ENCODE measurements around the gene ZNF628.
"Not testable (repeated sequence)": the region's sequence is repeated elsewhere in the genome, so short reads cannot be mapped to it uniquely, and the experiment has no call there.

ZNF628 gene

DNA sequence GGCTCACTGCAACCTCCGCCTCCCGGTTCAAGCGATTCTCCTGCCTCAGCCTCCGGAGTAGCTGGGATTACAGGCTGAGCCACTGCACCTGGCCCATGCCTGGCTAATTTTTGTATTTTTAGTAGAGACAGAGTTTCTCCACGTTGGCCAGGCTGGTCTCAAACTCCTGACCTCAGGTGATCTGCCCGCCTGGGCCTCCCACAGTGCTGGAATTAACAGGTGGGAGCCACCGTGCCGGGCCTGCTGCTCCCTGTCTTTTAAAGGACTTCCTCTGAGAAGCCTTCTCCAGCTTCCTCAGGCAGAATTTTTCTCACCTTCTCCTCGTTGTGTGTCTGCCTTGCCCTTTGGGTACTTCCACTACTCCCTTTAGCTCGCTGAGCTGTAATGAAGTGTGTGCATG is 20.4 kb downstream of the ZNF628 start:
- DNase-seq (ENCODE audit: low read depth, low spot score), result not testable (repeated sequence)

DNA sequence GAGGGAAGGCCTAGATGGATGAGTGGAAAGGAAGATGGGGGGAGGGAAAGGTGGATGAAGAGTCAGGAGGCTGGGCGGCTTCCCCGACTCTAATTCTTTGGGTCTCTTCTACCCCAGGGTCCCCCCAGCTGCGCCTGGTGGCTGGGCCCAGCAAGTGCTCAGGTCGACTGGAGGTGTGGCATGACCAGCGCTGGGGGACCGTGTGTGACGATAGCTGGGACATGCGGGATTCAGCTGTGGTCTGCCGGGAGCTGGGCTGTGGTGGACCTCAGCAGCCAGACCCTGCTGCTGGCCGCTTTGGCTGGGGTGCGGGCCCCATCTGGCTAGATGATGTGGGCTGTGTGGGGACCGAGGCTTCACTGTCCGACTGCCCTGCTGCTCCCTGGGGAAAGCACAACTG is 21.3 kb downstream of the ZNF628 start:
- DNase-seq (ENCODE audit: low read depth, low spot score), result no peak

DNA sequence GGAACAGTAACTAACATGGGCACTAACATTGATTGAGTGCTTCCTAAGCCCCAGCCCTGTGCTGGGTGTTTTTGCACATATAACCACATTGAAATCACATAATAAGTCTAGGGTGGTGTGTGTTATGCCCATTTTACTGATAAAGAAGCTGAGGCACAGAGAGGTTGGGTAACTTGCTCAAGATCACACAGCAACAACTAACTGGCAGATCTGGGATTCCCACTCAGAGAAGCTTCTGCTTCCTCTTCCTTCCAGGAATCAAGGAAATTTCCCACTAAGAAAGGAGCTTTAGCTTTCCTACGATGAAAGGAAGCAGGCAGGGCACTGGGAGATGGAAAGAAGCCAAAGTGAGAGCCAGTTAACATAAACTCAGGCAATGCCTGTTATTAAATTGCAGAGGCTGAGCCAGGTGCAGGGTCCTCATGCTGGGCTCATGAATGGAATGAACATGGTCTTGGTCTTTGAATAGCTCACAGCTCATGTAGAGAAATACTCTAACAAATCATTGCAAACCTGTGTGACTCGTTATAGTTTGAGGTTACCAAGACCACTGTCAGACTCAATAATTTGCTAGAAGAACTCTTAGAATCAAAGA is 21.9 kb downstream of the ZNF628 start:
- DNase-seq (ENCODE audit: low read depth, low spot score), result no peak

DNA sequence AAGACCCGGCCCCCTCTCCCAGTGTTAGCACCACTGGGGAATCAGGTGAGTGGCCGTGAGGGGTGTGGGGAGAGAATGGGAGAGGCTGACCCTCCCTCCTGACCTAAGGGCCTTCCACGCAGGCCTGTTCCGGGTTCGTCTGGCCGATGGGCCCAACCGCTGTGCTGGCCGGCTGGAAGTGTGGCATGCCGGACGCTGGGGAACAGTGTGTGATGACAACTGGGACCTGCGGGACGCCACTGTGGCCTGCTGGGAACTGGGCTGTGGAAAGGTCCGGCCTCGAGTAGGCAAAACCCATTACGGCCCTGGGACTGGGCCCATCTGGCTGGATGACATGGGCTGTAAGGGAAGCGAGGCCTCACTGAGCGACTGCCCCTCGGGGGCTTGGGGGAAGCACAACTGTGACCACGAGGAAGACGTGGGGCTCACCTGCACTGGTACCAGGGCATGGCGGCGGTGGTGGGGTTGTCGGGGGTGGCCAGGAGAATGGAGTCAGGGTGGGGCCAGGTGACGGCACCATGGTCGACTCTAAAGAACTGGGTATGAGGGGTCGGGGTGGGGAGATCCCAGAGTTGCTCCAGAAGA is 24.0 kb downstream of the ZNF628 start:
- no peak for DNase-seq (ENCODE audit: low read depth, low spot score)

DNA sequence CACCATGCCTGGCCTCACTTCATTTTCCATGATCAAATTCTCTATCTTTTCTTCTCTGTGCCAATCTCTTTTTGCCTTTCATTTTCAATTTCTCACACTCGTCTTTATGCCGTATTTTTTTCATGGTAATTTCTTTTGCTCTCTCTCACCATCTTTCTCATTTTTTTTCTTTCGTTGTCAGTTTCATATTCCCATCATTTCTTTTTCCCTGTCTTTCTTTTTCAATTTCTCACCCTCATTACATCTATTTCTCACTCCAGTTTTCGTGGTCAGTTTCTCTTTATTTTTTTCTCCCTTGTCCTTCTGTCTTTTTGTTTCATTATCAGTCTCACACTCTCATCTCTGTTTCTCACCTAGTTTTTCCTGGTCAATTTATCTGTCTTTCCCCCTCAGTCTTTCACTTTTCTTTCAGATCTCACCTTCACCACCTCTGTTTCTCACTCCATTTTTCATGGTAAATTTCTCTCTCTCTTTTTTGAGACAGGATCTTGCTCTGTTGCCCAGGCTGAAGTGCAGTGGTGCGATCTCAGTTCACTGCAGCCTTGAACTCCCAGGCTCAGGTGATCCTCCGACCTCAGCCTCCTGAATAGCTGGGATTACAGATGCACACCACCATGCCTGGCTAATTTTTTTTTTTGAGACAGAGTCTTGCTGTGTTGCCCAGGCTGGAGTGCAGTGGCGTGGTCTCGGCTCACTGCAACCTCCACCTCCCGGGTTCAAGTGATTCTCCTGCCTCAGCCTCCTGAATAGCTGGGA is 26.0 kb downstream of the ZNF628 start:
- DNase-seq (ENCODE audit: low read depth, low spot score), result no peak

DNA sequence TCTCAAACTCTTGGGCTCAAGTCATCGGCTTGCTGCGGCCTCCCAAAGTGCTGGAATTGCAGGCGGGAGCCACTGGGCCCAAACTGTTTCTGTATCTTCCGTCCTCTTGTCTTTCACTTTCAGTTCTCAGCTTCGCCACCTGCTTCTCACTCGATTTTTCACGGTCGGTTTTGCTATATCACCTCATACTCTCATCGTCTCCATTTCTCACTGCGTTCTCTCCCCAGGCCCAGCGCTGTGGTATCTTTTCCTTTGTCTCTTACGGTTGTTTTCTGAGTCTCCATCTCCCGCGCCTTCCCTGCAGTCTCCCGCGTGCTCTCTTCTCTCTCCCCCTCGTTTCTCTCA is 26.7 kb downstream of the ZNF628 start:
- DNase-seq (ENCODE audit: low read depth, low spot score), result no peak

DNA sequence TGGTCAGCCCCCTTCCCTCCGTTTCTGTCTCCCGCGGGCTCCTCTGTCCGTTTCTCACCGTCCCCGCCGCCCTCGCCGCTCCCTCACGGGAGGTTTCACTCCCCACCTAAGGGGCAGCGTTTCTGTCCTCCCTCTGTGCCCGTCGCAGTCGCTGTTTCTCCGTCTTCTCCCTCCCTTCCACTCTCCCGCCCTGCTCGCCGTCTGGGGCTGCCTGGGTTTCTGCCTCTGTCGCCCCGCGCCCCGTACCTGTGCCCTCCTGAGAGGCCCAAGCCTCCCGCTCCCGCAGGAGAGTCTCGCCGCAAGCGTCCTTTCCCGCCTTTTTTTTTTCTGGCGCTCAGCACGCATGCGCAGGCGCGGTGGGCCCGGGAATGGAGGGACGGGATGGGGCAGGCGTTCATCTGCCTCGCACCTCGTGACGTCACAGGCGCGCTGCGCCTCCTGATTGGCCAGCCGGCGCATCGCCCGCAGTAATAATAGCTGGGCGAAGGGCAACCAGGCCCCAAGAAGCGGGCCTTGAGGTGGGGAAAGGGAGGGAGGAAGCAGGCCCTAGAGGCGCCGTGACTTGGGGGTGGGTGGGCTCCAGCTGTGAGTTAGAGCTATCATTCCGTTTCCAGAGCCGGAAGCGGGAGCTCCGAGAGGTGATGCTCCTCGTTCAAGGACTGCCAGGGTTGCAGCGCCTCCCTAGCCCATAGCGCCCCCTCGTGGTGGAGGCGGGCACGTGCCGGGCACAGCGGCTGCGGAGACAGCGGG is 27.3 kb downstream of the ZNF628 start:
- peak; percentile 94 for DNase-seq (ENCODE audit: low read depth, low spot score)

DNA sequence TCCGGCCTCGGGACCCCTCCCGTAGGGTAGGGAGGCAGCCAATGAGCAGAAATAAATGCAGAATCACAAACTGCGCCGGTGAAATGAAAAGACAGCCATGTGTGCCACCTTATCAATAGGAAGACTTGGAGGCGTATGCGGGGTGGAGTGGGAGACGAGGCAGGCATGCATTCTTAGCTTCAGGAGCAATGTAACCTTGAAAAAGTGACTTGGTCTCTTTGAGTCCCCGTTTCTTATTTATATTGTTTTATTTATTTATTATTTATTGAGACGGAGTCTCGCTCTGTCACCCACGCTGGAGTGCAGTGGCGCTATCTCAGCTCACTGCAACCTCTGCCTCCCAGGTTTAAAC is 27.8 kb downstream of the ZNF628 start:
- no peak for DNase-seq (ENCODE audit: low read depth, low spot score)

DNA sequence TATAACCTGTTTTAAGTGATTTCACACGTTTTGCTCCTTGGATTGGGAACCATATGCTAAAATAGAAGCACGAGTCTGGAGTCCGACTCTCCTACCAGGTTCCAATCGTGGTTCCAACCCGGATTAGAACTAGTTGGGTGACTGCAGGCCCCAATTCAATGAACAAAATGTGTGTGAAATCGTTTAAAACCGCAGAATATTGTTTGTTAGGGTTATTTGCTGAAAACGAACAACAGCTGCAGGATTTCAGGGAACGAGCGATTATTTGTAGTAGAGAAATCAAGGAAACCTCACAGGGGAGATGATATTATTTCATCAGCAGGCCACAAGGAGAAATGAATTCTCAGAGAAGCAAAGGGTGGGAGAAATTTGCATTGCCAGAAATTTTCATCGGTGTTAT is 28.6 kb downstream of the ZNF628 start:
- no peak for DNase-seq (ENCODE audit: low read depth, low spot score)

DNA sequence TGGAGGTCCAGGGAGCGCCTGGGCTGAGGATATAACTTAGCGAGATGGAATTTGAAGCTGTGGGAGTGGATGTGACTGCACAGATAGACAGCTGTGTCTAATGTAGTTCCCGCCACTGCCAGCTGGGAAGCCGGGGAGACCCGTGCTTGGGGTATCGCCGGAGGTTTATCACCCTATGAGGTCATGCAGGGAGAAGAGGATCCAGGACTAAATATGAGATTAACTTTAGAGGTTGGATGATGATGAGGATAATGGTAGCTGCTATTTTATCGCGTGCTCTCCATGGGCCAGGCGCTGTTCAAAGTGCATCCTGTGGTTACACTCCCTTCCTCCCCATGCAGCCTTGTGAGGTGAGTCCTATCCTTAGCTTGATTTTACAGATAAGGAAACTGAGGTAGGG is 31.7 kb downstream of the ZNF628 start:
- no peak for DNase-seq (ENCODE audit: low read depth, low spot score)

DNA sequence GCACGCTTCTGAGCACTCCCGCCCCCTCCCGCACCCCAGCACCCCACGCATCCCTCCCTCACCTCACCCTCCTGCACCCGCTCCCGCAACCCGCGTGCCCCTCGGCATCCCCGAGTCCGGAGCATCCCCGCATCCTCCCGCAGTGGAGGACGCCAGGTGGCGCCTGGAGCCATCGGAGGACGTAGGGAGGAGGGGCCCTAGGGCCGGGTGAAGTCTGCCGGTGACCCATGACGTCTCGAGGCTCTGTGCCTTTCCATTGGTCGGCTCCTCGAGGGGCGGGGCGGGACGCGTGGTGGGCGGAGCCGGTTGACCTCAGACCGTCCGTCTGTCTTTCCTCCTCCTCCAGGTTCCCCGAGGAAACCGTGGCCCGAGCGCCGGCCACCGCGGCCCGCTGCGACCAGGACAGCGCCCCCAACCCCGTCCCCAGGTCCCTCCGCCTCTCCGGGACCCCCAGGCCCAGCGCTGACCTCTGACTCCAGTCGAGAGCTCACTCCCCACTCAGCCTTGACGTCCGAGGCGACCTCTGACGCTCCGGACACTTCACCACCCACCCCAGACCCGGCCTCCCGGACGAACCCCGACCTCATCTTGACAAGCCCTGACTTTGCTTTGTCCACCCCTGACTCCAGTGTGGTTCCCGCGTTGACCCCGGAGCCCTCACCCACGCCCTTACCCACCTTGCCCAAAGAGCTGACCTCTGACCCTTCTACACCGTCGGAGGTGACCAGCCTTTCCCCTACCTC is 40.6 kb downstream of the ZNF628 start:
- peak; percentile 97 for DNase-seq (ENCODE audit: low read depth, low spot score)

DNA sequence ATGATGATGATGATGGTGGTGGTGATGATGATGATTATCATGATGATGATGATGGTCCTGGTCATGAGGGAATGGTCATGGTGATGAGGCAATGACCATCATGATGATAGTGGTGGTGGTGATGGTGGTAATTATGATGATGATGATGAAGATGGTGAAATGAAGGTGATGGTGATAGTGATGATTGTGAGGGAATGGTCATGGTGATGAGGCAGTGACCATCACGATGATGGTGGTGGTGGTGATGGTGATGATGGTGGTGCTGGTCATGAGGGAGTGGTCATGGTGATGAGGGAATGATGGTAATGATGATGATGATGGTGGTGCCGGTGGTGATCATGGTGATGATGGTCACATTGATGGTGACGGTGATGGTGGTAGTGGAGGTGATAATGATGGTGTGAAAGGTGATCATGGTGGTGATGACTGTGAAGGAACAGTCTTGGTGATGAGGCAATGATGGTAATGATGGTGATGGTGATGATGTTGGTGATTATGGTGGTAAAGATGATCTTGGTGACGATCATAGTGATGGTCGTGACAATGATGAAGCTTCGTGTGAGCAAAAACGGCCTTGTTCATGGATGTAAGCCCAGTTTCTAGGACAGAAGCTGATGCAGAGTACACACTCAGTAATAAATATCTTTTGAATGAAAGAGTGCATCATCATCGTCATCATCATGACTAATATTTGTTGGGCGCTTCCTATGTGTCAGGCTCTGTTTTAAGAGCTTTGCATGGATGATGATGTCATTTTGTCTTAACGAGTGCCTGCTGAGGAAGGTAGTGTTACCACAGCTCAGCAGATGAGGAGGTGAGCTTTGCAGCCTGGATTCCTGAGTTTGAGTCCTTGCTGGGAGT is 43.3 kb downstream of the ZNF628 start:
- no peak for DNase-seq (ENCODE audit: low read depth, low spot score)

DNA sequence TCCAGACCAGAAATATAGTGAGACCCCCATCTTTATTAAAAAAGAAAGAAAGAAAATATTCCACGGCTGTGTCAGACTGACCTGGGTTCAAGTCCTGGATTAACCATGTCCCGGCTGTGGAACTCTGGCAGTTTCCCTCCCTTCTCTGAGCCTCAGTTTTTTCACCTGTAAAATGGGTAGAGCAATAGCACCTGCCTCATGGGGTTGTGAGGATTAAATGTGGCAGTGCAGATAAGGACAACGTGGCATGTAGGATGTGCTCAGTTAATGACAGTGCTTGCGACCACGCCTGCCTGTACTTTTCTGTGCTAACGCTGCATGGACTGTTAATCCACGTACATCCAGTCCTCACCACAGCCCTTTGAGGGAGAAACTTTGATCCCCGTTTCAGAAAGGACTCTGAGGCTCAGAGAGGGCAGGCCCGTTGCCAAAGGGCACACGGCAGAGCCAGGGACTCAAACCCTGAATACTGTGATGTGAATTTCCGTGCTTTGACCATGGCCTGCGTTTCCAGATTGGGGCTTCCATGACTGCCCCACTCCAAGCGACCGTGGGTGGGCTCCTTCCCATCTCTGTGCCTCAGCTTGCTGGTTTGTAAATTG is 44.4 kb downstream of the ZNF628 start:
- no peak for DNase-seq (ENCODE audit: low read depth, low spot score)

DNA sequence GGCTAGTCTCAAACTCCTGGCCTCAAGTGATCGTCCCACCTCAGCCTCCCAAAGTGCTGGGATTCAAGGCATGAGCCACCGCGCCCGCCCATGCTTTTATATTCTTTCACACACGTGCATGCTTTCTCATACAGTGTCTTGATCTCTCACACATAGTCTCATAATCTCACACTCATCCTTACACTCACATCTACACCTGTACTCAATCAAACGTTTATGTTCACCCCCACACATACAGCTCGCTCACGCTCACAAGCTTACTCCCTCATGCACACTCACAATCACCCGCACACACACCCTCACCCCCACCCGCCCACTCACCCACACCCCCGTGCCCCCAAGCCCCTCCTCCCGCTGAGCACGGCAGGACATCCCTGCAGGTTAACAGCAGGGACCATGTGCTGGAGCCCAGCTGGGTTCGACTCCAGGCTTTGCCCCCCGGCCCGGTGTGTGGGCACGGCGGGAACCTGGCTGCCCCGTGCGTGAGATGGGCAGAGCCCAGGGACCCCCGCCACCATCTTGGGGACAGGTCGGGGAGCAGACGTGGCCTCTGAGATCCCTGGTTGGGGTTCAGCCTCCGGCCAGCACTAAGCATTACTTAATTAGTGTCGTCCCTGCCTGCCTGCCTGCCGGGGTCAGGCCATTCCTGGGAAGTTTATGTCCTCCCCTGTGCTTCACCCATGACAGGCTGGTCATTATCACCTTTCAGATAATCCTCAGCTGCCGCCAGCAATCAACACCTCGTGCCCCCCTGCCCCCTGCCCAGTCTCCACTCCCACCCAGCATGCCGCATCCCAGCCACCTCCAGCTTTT is 49.1 kb downstream of the ZNF628 start:
- peak; percentile 62 for DNase-seq (ENCODE audit: low read depth, low spot score)

DNA sequence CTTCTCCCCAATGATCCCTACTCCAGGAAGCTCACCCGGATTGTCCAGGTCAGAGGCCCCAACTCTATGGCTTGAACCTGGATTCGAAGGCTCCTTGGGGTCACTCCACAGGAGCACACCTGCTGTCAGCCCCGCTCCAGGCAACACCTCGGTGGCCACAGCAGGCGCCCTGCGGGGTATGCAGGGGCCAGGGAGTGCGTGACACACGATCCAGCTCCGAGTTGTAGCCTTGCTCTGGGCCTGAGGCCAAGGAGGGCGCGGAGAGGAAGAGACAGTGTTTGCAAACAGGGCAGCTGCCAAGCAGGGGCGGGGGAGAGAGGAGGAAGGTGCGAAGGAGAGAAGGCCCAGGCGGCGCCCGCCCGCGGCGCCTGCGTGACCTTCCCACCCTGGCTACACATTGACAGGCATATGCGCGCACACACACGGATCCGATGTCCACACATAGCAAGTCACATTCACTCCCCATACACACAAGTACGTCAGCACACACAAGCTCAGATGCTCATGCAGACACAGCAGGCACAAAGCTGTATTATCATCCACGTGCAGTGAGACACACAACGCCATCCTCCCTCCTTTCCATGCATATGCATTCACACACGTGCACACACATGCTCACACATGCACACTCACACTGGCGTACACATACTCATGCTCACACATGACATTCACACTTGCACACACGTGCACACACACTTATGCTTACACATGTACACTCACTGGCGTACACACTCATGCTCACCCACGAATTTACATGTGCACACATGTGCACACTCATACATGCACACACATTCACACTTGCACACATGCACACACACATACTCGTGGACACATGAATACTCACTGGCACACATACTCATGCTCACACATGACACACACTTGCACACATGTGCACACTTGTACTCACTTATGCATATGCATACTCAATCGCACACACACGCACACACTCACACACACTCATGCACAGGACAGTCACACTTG is 50.1 kb downstream of the ZNF628 start:
- peak; percentile 87 for DNase-seq (ENCODE audit: low read depth, low spot score)

DNA sequence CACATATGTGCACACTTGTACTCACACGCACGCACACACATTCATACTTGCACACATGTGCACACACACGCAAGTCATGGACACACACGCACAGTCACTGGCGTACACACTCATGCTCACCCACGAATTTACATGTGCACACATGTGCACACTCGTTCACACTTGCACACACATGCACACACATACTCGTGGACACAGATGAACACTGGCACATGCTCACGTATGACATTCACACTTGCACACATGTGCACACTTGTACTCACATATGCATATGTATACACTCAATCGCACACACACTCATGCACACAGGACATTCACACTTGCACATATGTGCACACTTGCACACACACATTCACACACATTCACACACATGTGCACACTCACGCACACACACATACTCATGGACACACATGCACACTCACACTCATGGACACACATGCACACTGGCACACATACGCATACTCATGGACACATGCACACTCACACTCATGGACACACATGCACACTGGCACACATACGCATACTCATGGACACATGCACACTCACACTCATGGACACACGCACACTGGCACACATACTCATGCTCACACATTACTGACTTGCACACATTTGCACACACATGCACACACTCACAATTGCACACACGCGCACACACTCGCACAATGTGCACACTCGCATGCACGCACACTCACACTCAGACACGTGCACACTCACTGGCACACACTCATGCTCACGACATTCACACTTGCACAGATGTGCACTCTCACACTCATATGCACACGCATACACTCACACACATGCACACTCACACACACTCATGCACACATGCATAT is 51.0 kb downstream of the ZNF628 start:
- no peak for DNase-seq (ENCODE audit: low read depth, low spot score)

DNA sequence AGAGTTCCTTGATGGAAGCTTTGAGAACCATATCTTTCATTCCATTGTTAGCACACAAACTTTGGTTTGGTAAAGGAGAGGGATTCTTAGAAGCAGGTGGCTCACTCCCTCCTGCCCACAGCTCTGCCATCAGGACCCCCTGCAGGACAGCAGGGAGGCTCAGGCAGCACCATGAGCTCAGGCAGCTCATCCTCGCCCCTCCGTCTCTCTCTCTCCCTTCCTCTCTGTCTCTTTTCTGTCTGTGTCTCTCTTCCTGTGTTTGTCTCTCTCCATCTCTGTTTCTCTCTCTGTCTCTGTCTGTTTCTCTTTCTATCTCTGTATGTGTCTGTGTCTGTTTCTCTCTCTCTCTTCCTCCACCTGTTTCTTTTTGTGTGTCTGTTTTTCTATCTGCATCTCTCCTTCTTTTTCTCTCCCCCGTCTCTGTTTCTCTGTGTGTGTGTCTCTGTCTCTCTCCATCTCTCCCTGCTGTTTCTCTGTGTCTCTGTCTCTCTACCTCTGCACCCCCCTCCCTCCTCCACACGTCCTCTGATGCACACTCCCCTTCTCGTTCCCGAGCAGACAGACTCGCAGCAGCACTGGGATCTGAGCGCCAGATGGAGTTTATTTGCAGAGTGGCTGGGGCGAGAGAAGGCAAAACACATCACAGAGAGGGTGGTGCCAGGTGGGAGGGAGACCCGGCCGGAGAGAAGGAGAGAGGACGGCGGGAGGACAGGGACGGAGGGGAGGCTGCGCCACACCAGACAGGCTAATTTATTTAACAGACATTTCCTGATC is 51.8 kb downstream of the ZNF628 start:
- DNase-seq (ENCODE audit: low read depth, low spot score), result no peak
